ENCODE data around the gene VSX2.
A peak's percentile ranks its signal among the peaks of the same experiment; 100 is the strongest.

VSX2 gene

DNA sequence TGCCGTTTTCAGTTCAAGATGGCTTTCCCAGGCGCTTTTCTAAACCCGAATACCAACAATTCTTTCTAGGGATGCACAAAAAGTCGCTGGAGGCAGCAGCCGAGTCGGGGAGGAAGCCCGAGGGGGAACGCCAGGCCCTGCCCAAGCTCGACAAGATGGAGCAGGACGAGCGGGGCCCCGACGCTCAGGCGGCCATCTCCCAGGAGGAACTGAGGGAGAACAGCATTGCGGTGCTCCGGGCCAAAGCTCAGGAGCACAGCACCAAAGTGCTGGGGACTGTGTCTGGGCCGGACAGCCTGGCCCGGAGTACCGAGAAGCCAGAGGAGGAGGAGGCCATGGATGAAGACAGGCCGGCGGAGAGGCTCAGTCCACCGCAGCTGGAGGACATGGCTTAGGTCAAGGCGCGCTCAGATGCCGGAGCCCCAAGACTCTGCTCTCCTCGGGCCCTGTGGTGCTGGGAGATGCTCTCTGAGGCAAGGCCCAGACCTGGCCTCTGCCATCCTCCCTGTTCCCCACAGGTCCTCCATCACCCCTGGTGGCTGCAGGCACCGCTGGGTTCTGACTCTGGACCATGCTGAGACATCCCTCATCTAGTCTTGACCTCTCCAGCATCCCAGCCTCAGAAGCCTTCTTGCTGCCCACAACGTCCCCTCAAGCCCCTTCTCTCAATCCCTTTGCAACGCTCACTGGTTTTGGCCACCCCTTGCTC is 21.4 kb downstream of the VSX2 start:
- DNase-seq = no peak

DNA sequence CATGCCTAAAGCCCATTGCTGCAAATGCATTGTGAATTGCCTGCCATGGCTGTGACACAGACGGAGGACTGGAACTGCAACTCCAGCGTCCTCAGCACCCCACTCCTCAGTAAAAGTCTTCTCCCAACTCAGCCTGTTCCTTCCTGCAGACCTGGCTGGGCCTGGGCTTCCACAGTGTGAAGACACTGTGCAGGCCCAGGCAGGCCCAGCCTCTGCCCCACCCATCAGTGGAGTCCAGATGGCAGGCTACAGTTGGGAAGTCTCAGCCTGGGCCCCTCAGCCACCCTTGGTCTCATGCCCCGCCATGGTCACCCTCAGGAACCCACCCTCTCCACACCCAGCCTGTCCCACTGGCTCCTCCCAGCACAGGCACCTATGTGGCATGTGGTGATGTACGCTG is 22.0 kb downstream of the VSX2 start:
- DNase-seq = no peak

- no peak for DNase-seq
Measured at GRCh38 chr14:74262076-74262475, 22.8 kb downstream of the VSX2 start.

- no peak for DNase-seq
Measured at GRCh38 chr14:74263181-74263580, 23.9 kb downstream of the VSX2 start.

- DNase-seq = no peak
Measured at GRCh38 chr14:74263921-74264320, 24.7 kb downstream of the VSX2 start.

DNA sequence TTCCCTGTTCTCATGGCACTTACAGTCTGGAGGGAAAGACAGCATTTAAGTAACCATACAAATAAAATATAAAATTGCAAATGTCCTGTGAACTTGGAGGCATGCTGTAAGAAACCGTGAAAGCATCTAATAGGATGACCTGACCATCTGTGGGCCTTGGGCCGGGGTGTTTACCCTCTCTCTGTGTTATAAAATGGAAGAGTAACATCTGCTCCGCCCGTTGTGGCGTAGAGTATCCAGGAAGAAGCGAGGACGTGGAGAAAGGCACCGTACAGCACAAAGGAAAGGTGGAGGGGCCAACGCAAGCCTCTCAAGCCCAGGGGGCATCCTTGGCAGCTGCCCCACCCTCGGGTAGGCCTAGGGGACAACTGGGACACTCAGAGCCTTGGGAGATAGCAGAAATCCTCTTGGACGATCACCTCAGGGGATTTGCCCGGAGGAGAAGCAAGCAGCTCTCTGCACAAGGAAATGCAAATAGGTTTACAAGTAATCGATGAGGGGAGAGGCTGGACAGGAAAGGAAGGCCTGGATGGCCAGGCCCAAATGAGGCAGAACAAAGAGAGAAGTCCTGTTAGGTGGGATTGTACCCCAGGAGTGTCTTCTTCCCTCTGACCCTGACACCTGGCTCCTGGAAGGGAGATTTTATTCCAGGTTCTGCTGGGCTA is 26.2 kb downstream of the VSX2 start:
- DNase-seq = no peak

DNA sequence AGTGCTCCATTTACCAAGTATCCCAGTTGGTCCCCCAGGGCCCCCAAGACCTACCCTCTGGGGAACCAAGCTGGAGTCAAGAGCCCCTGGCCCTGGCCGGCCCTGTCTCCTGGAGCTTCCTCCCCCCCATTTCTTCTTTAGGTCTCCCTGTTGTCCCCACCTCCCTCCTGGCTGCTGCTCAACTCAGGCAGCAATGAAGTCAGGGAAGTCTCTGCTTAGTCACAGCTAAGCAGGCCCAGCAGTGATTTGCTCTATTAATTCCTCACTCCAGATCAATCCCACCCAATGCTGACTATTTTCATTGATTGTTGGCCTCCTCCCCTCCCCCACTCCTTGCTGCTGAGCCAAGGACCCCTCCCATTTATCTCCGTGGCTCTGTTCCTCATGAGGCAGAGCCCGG is 28.3 kb downstream of the VSX2 start:
- no peak for DNase-seq

GRCh38 chr14:74270382-74271177 is 31.3 kb downstream of the VSX2 start:
- DNase-seq = peak; percentile 74

- DNase-seq = no peak
Measured at GRCh38 chr14:74271365-74271764, 32.1 kb downstream of the VSX2 start.

- no peak for DNase-seq
Measured at GRCh38 chr14:74275241-74275841, 36.1 kb downstream of the VSX2 start.

DNA sequence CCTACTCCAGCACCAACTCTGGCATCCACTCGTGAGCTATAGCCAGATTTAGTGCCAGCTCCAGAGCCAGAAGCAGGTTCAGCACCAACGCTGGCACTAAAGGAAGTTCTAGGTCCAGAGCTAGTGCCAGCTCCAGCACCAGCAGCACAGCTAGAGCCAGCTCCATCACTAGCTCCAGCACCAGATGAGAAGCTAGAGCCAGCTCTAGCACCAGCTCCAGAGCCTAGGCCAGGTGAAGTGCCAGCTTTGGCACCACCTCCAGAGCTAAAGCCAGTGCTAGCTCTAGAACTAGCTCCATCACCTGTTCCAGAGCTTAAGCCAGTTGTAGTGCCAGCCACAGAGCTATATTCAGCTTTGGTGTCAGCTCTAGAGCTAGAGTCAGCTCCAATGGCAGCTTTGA is 38.8 kb downstream of the VSX2 start:
- no peak for DNase-seq

DNA sequence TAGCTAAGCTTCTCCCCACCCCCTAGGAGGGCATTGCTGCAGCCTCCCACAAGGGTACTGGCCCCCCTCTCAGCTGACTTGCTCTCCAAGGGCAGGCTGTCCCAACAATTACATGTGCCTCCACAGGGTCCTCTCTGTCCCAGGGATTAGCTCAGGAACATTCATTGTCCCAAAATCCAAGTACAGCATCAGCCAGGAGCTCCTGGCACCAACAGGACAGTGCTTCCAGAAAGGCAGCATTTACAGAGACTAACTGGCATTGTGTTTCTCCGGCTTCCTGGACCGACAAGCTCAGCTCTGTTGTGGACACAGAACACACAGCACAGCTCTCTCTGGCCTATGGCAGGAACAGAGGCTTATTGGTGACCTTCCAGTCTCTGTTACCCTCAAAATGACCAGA is 41.8 kb downstream of the VSX2 start:
- peak; percentile 44 for DNase-seq

GRCh38 chr14:74286736-74287135 is 47.5 kb downstream of the VSX2 start:
- no peak for DNase-seq

- no peak for DNase-seq
Measured at GRCh38 chr14:74289801-74290200, 50.6 kb downstream of the VSX2 start.

DNA sequence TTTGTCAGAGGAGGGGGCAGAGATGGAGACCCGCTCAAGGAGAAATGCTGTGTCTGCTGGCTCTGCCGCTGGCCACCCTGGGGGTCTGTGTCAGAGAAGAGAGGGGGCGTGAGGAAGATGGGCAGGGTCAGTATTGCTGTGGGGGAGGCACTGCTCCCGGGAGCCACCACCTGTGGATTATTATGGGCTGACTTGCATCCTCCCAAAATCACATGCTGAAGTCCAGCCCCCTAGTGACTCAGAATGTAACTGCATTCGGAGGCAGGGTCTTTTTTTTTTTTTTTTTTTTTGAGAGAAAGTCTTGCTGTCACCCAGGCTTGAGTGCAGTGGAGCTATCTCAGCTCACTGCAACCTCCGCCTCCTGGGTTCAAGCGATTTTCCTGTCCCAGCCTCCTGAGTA is 51.2 kb downstream of the VSX2 start:
- DNase-seq = no peak

- no peak for DNase-seq
Measured at GRCh38 chr14:74292061-74292460, 52.8 kb downstream of the VSX2 start.

DNA sequence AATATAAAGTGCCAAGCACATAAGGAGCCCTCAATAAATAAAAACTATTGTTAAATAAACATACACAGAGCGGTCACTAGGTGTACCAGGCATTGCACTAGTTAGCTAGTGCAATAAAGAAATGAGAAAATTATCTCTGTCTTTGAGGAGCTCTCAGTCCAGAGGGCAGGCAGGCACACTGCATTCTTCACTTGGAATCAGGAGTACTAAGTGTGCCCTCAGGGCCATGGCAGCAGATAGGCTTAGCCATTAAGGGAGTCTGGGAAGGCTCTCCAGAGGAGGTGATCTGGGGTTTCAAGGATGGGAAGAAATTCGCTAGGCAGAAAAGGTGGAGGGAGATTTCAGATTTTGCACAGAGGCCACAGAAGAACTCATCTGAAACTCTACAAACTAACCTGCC is 54.4 kb downstream of the VSX2 start:
- no peak for DNase-seq

DNA sequence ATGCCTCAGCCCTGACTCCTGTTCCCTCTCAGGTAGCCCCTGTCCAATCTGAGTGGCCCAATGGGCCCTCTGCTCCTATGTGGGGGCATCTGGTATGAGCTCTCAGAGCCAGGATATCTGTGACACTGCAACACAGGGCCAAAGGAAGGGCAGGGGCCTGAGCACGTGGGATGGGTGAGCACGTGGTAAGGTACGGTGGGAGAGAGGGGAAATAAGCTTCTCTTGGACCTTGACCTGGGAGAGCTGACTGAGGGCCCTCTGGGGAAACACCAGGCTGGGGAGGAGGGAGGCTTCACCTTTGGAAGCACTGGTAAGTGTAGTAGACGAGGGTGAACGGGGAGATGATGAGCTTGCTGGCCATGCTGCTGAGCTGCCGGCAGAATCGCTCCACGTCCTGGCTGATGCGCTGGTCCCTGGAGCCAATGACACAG is 56.8 kb downstream of the VSX2 start:
- no peak for DNase-seq

- DNase-seq = no peak
Measured at GRCh38 chr14:74297986-74298385, 58.7 kb downstream of the VSX2 start.

- DNase-seq = peak; percentile 9
Measured at GRCh38 chr14:74299061-74299545, 59.9 kb downstream of the VSX2 start.

DNA sequence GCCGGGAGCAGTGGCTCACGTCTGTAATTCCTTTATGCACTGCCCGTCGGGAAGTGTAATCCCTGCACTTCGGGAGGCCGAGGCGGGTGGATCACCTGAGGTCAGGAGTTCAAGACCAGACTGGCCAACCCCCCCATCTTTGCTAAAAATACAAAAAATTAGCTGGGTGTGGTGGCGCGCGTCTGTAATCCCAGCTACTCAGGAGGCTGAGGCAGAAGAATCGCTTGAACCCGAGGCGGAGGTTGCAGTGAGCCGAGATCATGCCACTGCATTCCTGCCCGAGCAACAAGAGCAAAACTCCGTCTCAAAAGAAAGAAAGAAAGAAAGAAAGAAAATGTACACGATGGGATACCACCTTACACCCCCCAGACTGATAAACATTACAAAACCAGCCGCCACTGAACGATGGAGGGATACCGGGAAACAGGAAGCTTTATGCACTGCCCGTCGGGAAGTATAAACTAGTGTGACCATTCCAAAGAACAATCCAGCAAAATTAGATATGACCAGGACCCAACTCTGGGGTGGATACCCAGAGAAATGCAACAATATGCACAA is 62.4 kb downstream of the VSX2 start:
- DNase-seq = no peak

DNA sequence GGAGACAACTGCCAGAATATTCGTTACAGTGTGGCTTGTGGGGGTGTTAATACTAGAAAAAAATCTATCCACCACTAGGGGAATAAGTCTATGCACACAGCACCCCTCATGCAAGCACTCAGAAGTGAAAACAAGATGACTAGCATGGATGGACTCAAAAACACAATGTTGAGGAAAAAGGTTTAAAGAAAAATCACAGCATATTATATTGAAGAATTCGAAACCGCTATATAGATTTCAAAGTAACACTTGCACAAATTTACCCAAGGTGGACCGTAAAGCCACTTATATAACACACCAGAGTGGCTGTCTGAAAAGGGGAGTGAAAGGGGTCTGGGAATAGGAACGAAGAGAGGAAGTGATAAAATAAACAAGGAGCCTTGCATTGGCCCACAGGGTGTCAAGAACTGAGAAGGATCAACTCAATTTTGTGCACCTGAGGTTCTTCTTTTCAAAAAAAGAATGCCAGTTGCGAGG is 62.9 kb downstream of the VSX2 start:
- DNase-seq = peak; percentile 60
